ENCODE data around the gene TNFRSF8.

DNA sequence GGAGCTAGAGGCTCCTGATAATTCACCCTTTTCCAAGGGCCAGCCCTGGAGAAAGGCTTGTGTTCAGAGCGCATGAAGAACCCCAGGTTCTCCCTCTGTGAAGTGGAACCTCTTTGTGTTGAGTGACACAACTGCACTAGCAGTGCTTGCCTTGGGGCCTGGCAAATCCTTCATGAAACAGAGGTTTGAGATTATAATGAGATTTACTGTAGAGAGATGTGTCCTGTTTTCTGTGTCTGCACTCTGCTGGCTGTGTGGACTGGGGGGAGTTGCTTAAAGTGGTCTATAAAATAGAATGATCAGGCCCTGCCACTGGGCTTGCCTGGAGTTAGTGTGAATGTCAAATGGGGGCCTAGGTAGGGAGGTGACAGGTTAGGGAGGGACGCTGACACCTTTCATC is 92.2 kb downstream of the TNFRSF8 start:
- TF ChIP-seq POLR2A (IDR thresholded peaks at IDR 0.05; ENCODE audit: low read depth, low read length), result no peak
- TF ChIP-seq CEBPB (IDR thresholded peaks at IDR 0.05; ENCODE audit: low read depth, low read length), result no peak
- no peak for TF ChIP-seq MXI1 (IDR thresholded peaks at IDR 0.05; ENCODE audit: borderline replicate concordance, low read depth, low read length)
- TF ChIP-seq, protein P1, sequence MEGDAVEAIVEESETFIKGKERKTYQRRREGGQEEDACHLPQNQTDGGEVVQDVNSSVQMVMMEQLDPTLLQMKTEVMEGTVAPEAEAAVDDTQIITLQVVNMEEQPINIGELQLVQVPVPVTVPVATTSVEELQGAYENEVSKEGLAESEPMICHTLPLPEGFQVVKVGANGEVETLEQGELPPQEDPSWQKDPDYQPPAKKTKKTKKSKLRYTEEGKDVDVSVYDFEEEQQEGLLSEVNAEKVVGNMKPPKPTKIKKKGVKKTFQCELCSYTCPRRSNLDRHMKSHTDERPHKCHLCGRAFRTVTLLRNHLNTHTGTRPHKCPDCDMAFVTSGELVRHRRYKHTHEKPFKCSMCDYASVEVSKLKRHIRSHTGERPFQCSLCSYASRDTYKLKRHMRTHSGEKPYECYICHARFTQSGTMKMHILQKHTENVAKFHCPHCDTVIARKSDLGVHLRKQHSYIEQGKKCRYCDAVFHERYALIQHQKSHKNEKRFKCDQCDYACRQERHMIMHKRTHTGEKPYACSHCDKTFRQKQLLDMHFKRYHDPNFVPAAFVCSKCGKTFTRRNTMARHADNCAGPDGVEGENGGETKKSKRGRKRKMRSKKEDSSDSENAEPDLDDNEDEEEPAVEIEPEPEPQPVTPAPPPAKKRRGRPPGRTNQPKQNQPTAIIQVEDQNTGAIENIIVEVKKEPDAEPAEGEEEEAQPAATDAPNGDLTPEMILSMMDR (conservative IDR thresholded peaks at IDR 0.05; ENCODE audit: low read depth, low read length), result no peak
- TF ChIP-seq, protein P2, sequence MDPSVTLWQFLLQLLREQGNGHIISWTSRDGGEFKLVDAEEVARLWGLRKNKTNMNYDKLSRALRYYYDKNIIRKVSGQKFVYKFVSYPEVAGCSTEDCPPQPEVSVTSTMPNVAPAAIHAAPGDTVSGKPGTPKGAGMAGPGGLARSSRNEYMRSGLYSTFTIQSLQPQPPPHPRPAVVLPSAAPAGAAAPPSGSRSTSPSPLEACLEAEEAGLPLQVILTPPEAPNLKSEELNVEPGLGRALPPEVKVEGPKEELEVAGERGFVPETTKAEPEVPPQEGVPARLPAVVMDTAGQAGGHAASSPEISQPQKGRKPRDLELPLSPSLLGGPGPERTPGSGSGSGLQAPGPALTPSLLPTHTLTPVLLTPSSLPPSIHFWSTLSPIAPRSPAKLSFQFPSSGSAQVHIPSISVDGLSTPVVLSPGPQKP (IDR thresholded peaks at IDR 0.05; ENCODE audit: borderline replicate concordance, low read depth, low read length), result no peak
- no peak for TF ChIP-seq SMC3 (IDR thresholded peaks at IDR 0.05; ENCODE audit: low read depth, low read length)
- no peak for TF ChIP-seq RAD21 (IDR thresholded peaks at IDR 0.05; ENCODE audit: low read length)

All from IMR-90 (cell line).